ENCODE data around the gene UNKL.

GRCh38 chr16:1343428-1344242 is 70.9 kb downstream of the UNKL start:
- TF ChIP-seq CTCF (conservative IDR thresholded peaks at IDR 0.05 in 1 of 2, IDR thresholded peaks at IDR 0.05 in 1 of 2; ENCODE audit: extremely low read depth in 1 of 2, insufficient read depth in 1 of 2, low read depth in 1 of 2, low read length in 2 of 2), result no peak
- TF ChIP-seq EZH2 (IDR thresholded peaks at IDR 0.05; ENCODE audit: borderline replicate concordance, low read length), result no peak
